HepG2 (cell line): ENCODE measurements around the gene CHKB. TPM values are rescaled to one million over a fixed set of nuclear protein-coding genes. Genes with fewer than 3 reads are reported as not detected.
A peak's percentile ranks its signal among the peaks of the same experiment; 100 is the strongest.

ENCODE experiments used
- AKNA ChIP-seq: sonication (generic); formaldehyde crosslinking; IDR thresholded peaks from 2 replicates; pipeline ENCODE4 v1.4.0; 2020; ENCODE audit warnings: missing genetic modification reagents, borderline replicate concordance
- EHMT2 ChIP-seq: fragments of 200-600 bp; sonication (generic); IDR thresholded peaks from 2 replicates; pipeline ENCODE4 v1.7.0; 2017; ENCODE audit warnings: antibody characterized with exemption, low read depth, low read length, borderline replicate concordance
- HNRNPK ChIP-seq: fragments of 200-400 bp; formaldehyde crosslinking; IDR thresholded peaks from 2 replicates; pipeline ENCODE4 v1.6.1; 2018; ENCODE audit warnings: low read length, low read depth, moderate library complexity, mild to moderate bottlenecking; ENCODE audit not compliant: poor library complexity, severe bottlenecking
- NFAT5 ChIP-seq: sonication (generic); formaldehyde crosslinking; IDR thresholded peaks from 2 replicates; pipeline ENCODE4 v1.4.0; 2020; ENCODE audit warnings: missing genetic modification reagents
- POLR2A ChIP-seq, 2 experiments: IDR thresholded peaks; 2 replicates each; pipeline ENCODE4 v1.6.1; 2011; ENCODE audit warnings: low read depth in 2 of 2, low read length in 2 of 2, mild to moderate bottlenecking in 1 of 2, moderate library complexity in 1 of 2; ENCODE audit not compliant: insufficient read depth in 1 of 2
- TMF1 ChIP-seq: sonication (generic); formaldehyde crosslinking; IDR thresholded peaks from 2 replicates; pipeline ENCODE4 v1.8.1; 2022; ENCODE audit warnings: low read depth, missing genetic modification reagents
- ZFP41 ChIP-seq: sonication (generic); formaldehyde crosslinking; IDR thresholded peaks from 2 replicates; pipeline ENCODE4 v1.4.0; 2020; ENCODE audit warnings: mild to moderate bottlenecking, missing genetic modification reagents, borderline replicate concordance
- ZHX1 ChIP-seq: sonication (generic); formaldehyde crosslinking; IDR thresholded peaks from 2 replicates; pipeline ENCODE4 v1.8.1; 2022; ENCODE audit warnings: low read depth, mild to moderate bottlenecking, missing genetic modification reagents
- ZNF224 ChIP-seq: sonication (generic); formaldehyde crosslinking; IDR thresholded peaks from 2 replicates; pipeline ENCODE4 v1.5.0; 2020; ENCODE audit warnings: mild to moderate bottlenecking, missing genetic modification reagents
- ZNF234 ChIP-seq: sonication (generic); formaldehyde crosslinking; conservative IDR thresholded peaks from 2 replicates; pipeline ENCODE4 v1.5.1; 2020; ENCODE audit warnings: mild to moderate bottlenecking, missing genetic modification reagents
- polyA plus RNA-seq, 8 experiments: library from polyadenylated mRNA; depleted of rRNA in 3 of 8; stranded (reverse) in 7 of 8; unstranded in 1 of 8; fragments of >200 nt; fragmentation: Illumina TruSeq in 4 of 8; extraction: Trizol in 4 of 8; gene quantifications; 2 replicates each; pipeline versions ENCODE4 v1.2.1 to v1.2.3, GENCODE V29; 2011 to 2016; ENCODE audit warnings: low read depth in 4 of 8, missing spikeins in 1 of 8, mixed read lengths in 1 of 8; ENCODE audit not compliant: insufficient read depth in 1 of 8
- total RNA-seq, 5 experiments: library from RNA; depleted of rRNA; stranded (reverse); fragments of >200 nt; fragmentation: Illumina TruSeq; extraction: Trizol; gene quantifications; 2 replicates each; pipeline ENCODE4 v1.2.3, GENCODE V29; 2016; ENCODE audit warnings: low read depth in 1 of 5

Gene CHKB
- total and polyA plus RNA-seq, 2 of the 13 experiments (the other 11 are each of a cell fraction or from before 2014, with no cell fraction given) = 24.5 to 42.7 TPM

- TF ChIP-seq AKNA (CRISPR knock-in tag) (peak; percentile 96; the same call in 1 of the 2 replicates), EHMT2 (no peak), POLR2A (IDR thresholded peaks at IDR 0.05; ENCODE audit: insufficient read depth in 1 of 2, low read depth in 2 of 2, low read length in 2 of 2) (0 out of 4 replicates have a peak, but pooled peaks of 1 of the 2 experiments have one; percentile 36), ZNF234 (CRISPR knock-in tag) (peak; percentile 35), ZNF224 (CRISPR knock-in tag) (no peak), ZFP41 (no peak), ZHX1 (peak; percentile 24), TMF1 (CRISPR knock-in tag) (no peak; the same call in 1 of the 2 replicates), NFAT5 (CRISPR knock-in tag) (peak; percentile 55; the same call in 1 of the 2 replicates), HNRNPK (peak; percentile 71)
Observed at GRCh38 chr22:50529897-50530579, 52.6 kb downstream of the CHKB start, which contains the start of gene TYMP (continued).
